HG03432 (cell line): ENCODE measurements around the gene DOCK1.
"Not testable (repeated sequence)": the region's sequence is repeated elsewhere in the genome, so short reads cannot be mapped to it uniquely, and the experiment has no call there.

Experiments
- ATAC-seq: cut with Tn5 transposase; IDR thresholded peaks from one replicate; pipeline ENCODE4 v1.9.1; 2021; ENCODE audit warnings: mild to moderate bottlenecking, moderate library complexity; ENCODE audit not compliant: unreplicated experiment

DOCK1 gene

GRCh38 chr10:126904818-126905701 is at the start of gene DOCK1:
Gene DOCK1 (plus strand): TSS chr10:126905428. CDS start chr10:126905518, 90 bp downstream.
- ATAC-seq = no peak

GRCh38 chr10:126857178-126857806 is 47.9 kb upstream of the DOCK1 start:
- no peak for ATAC-seq

GRCh38 chr10:126867567-126868365 is 37.5 kb upstream of the DOCK1 start:
- ATAC-seq = no peak

- no peak for ATAC-seq
These were observed 36.9 kb upstream of the DOCK1 start for GRCh38 chr10:126868371-126868770.

- no peak for ATAC-seq
These were observed 33.1 kb upstream of the DOCK1 start for GRCh38 chr10:126872135-126872534.

GRCh38 chr10:126872768-126873167 is 32.5 kb upstream of the DOCK1 start:
- ATAC-seq = no peak

GRCh38 chr10:126876456-126876855 is 28.8 kb upstream of the DOCK1 start:
- ATAC-seq = no peak

GRCh38 chr10:126877390-126877789 is 27.8 kb upstream of the DOCK1 start:
- no peak for ATAC-seq

GRCh38 chr10:126878594-126878993 is 26.6 kb upstream of the DOCK1 start:
- no peak for ATAC-seq

GRCh38 chr10:126880926-126881325 is 24.3 kb upstream of the DOCK1 start:
- no peak for ATAC-seq

- ATAC-seq = not testable (repeated sequence)
These were observed 23.2 kb upstream of the DOCK1 start for GRCh38 chr10:126882055-126882454.

GRCh38 chr10:126888436-126888835 is 16.8 kb upstream of the DOCK1 start:
- ATAC-seq = not testable (repeated sequence)

- ATAC-seq = no peak
These were observed 15.8 kb upstream of the DOCK1 start for GRCh38 chr10:126889421-126889820.

GRCh38 chr10:126890797-126891196 is 14.4 kb upstream of the DOCK1 start:
- ATAC-seq = not testable (repeated sequence)

- no peak for ATAC-seq
These were observed 12.7 kb upstream of the DOCK1 start for GRCh38 chr10:126892226-126893175.

GRCh38 chr10:126893206-126893605 is 12.0 kb upstream of the DOCK1 start:
- ATAC-seq = no peak

- no peak for ATAC-seq
These were observed 11.4 kb upstream of the DOCK1 start for GRCh38 chr10:126893841-126894240.

GRCh38 chr10:126895214-126895781 is 9.9 kb upstream of the DOCK1 start:
- ATAC-seq = no peak

- no peak for ATAC-seq
These were observed 6.8 kb upstream of the DOCK1 start for GRCh38 chr10:126898460-126898859.

GRCh38 chr10:126899529-126899928 is 5.7 kb upstream of the DOCK1 start:
- ATAC-seq = not testable (repeated sequence)
